HG03571 (cell line): Measurements from ENCODE around the gene PCCA.
A peak's percentile ranks its signal among the peaks of the same experiment; 100 is the strongest.

ENCODE experiments used
- ATAC-seq: cut with Tn5 transposase; IDR thresholded peaks from one replicate; pipeline ENCODE4 v1.9.1; 2021; ENCODE audit not compliant: unreplicated experiment

Gene PCCA

DNA sequence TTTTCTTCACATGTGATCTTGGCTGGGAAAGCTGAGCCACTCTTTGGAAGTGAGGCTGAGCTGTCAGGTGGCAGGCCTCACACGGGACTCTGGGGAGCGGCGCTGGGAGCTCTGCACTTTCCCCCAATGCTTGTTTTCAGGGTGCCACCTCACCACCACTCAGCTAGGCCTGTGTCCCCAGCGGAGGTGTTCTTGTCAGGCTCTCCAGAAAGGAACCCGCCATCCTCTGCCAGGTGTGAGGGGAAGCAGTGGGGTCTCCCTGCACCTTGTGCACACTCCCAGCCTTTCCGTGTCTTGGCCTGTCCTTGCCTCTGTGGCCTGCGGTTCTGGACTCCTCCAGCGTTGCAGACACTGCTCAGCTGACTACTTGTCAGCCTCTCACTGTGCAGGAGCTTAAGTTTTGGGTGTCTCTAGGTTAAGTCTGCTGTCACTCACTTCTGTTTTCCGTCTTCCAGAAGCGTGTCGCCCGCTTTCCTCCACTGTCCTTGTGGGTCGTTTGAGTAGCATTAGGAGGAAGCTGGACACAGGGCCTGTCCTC, 447.8 kb downstream of the PCCA start:
- no peak for ATAC-seq

DNA sequence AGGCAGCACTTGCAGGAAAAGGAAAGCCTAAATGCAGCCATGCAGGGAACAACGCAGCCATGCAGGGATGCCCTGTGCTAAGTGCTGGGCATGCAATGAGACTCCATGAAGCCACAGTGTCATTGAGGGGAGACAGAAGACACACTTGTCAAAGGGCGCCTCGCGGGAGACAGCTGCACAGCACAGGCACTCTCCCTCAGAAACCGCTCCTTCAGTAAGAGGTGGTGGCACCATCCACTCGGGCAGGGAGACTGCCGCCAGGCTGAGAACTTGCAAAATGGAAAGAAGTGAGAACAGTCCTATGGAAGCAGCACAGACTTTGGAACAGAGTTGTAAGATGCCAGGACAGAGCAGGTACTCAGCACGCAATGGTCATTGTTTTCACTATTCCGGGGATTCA, 448.6 kb downstream of the PCCA start:
- no peak for ATAC-seq

GRCh38 chr13:100537951-100538462, 449.1 kb downstream of the PCCA start:
- no peak for ATAC-seq

- no peak for ATAC-seq
These were observed 451.7 kb downstream of the PCCA start for GRCh38 chr13:100540621-100541020.

DNA sequence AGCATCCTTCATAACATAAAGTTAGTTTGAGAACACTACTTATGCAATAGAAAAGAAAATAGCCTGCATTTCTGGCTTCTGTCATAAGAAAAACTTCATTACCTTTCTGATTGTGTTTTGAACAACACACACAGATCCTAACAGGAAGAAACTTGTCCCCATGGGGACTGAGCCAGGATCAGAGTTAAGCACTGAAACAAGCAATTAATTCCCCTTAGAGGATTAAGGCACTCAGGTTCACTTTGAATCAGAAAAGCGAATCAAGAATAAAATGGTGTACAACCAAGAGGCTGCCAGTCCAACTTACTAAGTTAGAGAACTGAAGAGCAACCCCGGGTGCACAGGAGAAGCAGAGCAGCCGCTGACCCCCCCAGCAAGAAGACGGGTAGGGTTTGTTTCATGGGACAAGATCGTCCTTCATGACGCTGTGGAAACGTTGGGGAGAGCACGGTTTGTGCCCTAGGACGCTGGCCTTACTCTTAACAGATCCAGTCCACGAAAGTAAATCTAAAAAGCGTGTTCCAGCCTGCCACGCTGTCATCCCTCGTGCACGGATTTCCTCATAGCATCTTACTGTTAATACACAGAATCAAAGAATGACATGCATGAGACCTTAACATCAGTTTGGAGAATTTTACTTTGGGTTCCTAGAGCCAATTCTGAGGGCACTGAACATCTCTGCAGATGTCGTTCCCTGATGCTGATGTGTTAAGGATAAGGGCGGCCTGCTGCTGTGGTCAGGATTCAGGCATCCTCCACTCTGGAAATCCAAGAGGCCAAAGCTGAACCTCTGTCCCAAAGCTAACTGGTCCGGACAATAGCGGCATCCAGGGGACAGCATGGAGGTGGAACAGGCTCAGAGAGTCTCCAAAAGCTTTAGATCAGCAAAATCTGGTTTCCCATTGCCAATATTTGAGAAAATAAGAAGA, 453.3 kb downstream of the PCCA start:
- no peak for ATAC-seq

GRCh38 chr13:100542826-100543156, 453.9 kb downstream of the PCCA start:
- peak; percentile 81 for ATAC-seq

GRCh38 chr13:100543872-100544602, 455.1 kb downstream of the PCCA start:
- no peak for ATAC-seq

DNA sequence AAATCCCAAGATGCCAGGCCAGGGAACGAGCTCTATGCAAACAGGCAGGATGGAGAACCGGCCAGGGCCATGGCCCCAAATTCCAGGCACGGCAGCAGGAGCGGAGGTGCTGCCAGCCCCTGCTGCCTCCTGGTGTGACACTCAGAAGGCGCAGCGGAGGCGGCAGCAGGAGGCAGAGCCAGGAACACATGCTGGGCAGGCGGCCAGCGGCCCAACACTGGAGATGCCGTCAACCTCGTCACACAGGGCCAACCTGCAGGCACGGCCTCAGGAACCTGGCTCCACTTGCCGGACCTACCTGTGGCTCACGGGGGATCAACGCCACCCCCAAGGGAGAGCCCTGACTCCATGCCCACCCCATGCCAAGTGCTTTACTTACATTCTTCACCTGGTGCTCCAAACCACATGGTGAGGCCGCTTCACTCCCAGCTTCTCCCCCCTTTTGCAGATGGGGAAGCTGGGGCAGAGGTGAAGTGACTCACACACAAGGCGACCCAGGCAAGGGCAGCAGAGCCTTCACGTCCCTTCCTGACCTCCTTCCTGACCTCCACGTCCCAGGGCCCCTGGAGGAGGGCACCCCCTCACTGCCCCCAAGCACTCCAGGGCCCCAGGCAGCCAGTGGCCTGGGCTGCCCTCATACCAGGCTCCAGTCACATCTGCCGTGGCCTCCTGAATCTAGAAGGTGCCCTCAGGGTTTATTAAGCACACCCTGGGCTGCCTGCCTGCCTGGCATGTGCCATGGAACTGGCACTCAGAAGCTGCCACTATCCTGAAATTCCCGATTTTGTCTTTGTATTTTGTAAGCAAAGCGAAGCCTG, 456.2 kb downstream of the PCCA start:
- ATAC-seq = no peak

DNA sequence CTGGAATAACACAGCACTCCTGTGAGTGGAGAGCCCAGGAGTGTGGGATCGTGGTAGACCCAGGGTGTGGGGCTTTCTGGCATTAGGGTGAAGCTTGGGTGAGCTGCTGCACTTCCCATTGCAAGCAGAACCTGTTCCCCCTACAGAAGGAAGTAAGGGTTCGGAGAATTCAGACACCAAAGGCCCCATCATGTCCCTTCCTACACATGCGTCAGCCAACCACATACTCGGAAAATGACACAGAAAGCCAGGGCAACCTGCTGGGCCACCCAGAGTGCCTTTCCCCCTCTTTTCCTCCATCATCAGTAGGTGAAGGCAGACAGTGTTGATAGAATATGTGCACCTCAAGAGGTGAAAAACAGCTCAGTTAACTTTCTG, 456.8 kb downstream of the PCCA start:
- no peak for ATAC-seq

- ATAC-seq = no peak
These were observed 458.0 kb downstream of the PCCA start for GRCh38 chr13:100546713-100547405.

DNA sequence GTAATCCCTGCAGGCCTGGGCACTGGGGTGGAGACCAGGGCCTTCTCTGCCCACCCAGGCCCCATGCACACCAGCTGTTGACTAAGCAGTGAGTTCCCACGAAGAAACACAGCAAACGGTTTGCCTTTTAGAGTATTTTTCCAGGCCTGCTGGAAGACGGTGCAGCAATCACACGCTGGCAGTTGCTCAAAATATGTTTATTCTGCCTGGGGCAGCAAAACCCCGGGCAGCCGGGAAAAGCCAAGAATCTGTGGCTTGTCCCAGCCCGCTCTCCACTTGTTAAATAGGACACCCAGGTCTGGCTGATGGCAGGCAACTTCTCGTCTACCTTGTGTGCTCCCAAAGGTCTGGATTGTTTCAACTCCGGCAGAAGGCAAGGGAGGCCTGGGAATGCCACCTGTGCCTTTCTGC, 458.9 kb downstream of the PCCA start:
- no peak for ATAC-seq

GRCh38 chr13:100549316-100549715, 460.4 kb downstream of the PCCA start:
- no peak for ATAC-seq

- ATAC-seq = no peak
These were observed 463.9 kb downstream of the PCCA start for GRCh38 chr13:100552755-100553154.

DNA sequence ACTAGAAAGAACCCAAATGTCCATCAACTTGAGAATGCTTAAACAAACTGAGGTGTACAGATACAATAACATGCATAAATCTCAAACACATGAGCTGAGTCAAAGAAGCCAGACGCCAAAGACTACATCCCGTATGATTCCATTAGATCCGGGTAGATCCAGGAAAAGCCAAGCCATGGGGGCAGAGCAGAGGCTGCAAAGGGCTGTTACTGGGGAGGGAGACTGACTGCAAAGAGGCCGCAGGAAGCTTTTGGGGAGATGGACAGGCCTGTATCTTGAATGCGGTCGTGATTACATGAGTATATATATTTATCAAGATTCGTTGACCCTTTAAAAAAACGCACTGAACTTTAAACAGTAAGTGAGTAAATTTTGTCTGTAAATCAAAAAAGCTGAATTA, 471.0 kb downstream of the PCCA start:
- no peak for ATAC-seq

DNA sequence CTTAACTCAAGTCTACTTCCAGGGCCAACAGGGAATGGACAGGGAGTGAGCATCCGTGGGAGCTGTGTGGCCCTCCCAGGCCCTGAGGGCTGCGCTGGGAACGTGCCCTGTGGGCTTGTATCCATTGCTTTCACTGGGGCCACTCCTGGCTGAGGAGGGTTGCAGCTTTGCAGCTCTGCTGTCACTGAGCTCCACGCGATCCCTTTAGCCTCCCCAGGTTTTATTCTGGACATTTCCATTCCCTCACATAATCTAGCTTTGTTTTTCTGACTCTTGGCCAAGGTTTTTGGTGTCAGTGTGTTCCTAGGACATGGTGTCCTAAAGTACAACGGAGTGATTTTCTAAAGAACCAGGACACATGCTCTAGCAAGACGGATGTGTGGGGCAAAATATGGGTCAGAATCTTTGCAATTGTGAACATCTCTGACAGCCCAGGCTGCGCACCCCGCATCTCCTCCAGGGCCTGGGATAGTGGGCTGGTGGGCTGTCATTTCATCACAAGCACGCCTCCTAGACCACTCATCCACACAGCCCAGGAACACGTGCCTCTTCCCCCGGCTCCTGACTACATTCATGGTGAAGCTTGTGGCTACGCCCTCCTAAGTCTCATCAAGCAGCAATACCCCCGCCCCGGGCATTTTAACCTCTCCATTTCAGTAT, 471.7 kb downstream of the PCCA start:
- ATAC-seq = no peak

- ATAC-seq = no peak
These were observed 472.2 kb downstream of the PCCA start for GRCh38 chr13:100561158-100561499.

- no peak for ATAC-seq
These were observed 472.8 kb downstream of the PCCA start for GRCh38 chr13:100561599-100562204.

DNA sequence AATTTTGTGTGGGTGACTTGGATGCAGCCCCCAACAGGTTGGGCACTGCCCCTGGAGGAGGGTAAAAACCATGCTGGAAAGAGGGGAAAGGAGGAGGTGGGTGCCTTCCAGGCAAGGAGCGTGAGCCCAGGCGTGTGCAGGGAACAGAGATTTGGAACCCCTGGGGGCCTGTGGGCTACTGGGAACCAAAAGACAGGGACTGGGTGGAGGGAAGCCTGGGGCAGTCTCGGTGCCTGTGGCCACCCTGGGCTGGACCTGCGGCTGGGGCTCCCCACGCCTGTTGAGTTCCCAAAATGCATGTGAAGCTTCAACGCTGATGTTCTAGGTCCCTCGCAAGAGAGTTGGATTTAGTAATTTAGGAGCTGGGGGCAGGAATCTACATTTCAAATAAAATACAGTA, 474.9 kb downstream of the PCCA start:
- ATAC-seq = no peak

- no peak for ATAC-seq
These were observed 475.7 kb downstream of the PCCA start for GRCh38 chr13:100564444-100565223.
